Small intestine (tissue), 7 donors: ENCODE results near the gene C17orf67. TPM values are rescaled to one million over a fixed set of nuclear protein-coding genes. Genes with fewer than 3 reads are reported as not detected.

Experiments
- DNase-seq, 2 donors: peaks; one replicate each; pipeline versions ENCODE4 v3.0.0 to v3.0.0-alpha.2; 2013
- FAIRE-seq: peaks from 2 replicates; lab custom pipeline; 2012; peaks lifted over from hg19 to GRCh38; lab: Jason Lieb, UNC
- H3K27ac ChIP-seq, 3 donors: one replicate each; pipeline ENCODE4 v1.5.1; 2013; ENCODE audit warnings: low read length in 2 of 3, mild to moderate bottlenecking in 2 of 3, control low read depth in 1 of 3, inconsistent platforms in 1 of 3, low read depth in 1 of 3, moderate library complexity in 1 of 3
- H3K27me3 ChIP-seq, 3 donors: one replicate each; pipeline ENCODE4 v1.6.1; 2013; ENCODE audit warnings: low read length in 3 of 3, inconsistent platforms in 1 of 3; ENCODE audit not compliant: control insufficient read depth in 3 of 3, insufficient read depth in 3 of 3
- H3K36me3 ChIP-seq, 3 donors: one replicate each; pipeline ENCODE4 v1.6.1; 2013; ENCODE audit warnings: low read length in 3 of 3, inconsistent platforms in 1 of 3, low read depth in 1 of 3, mild to moderate bottlenecking in 1 of 3, moderate library complexity in 1 of 3; ENCODE audit not compliant: control insufficient read depth in 3 of 3, insufficient read depth in 2 of 3
- H3K4me1 ChIP-seq, 3 donors: one replicate each; pipeline ENCODE4 v1.6.1; 2013; ENCODE audit warnings: low read length in 2 of 3, inconsistent platforms in 1 of 3, low read depth in 1 of 3, mild to moderate bottlenecking in 1 of 3, moderate library complexity in 1 of 3; ENCODE audit not compliant: control insufficient read depth in 3 of 3, insufficient read depth in 2 of 3
- H3K4me3 ChIP-seq, 3 donors: one replicate each; pipeline ENCODE4 v1.5.1; 2013; ENCODE audit warnings: low read length in 3 of 3, control low read depth in 1 of 3, inconsistent platforms in 1 of 3, low read depth in 1 of 3, mild to moderate bottlenecking in 1 of 3, moderate library complexity in 1 of 3
- H3K9me3 ChIP-seq, 2 donors: one replicate each; pipeline ENCODE4 v1.6.1; 2013; ENCODE audit warnings: low read depth in 1 of 2, low read length in 1 of 2; ENCODE audit not compliant: control insufficient read depth in 2 of 2, insufficient read depth in 1 of 2
- WGBS, 3 donors: extraction: QIAGEN DNeasy Blood & Tissue Kit; methylation state at CpG; one replicate each; pipeline ENCODE4 v1.1.7; 2013; 5-methylcytosine and 5-hydroxymethylcytosine counted together
- polyA plus RNA-seq, 4 donors: library from polyadenylated mRNA; stranded (reverse) in 3 of 4; unstranded in 1 of 4; fragments of 200-250 nt in 3 of 4; fragments of 120-200 nt in 1 of 4; gene quantifications; one replicate each; pipeline versions ENCODE4 v1.2.1 to v1.2.3, GENCODE V29; 2013
- donor health status: healthy with polysubstance abuse.
- donor health status: control.
- donor health status: control.
- donor health status: Bipolar disorder and iron deficiency.
- donor health status: healthy.

C17orf67 gene
- polyA plus RNA-seq, 4 donors: 0.62 to 41.9 (median 6.6) TPM

- Histone ChIP-seq H3K4me3 (no peak overlapping the region), H3K27ac (peak overlapping the region in 1 of 3 donors; percentile 59), H3K27me3 (no peaks in the 10 kb centered on the region), H3K9me3 (no peaks in the 10 kb centered on the region), H3K4me1 (peaks cover 0 to 4% (median 4%) of the 10 kb centered on the region in 3 donors), H3K36me3 (peaks cover 0 to 2% (median 0%) of the 10 kb centered on the region in 3 donors)
- no peak for FAIRE-seq
- DNase-seq: no peak
- 15 to 33% (median 32%) methylated on average over 2 of the region's 2 CpGs for WGBS, 3 donors
Observed at GRCh38 chr17:56867948-56868376, 34.2 kb upstream of the C17orf67 start.

- Histone ChIP-seq H3K27ac (no peak overlapping the region), H3K27me3 (no peaks in the 10 kb centered on the region), H3K9me3 (no peaks in the 10 kb centered on the region), H3K4me1 (peaks cover 0 to 4% (median 4%) of the 10 kb centered on the region in 3 donors), H3K4me3 (no peak overlapping the region), H3K36me3 (peaks cover 0 to 3% (median 2%) of the 10 kb centered on the region in 3 donors)
- DNase-seq: peak; percentile 34 to 51
- 26 to 47% (median 43%) methylated on average over 3 of the region's 3 CpGs for WGBS, 3 donors
- no peak for FAIRE-seq
Observed at GRCh38 chr17:56866496-56866895, 32.8 kb upstream of the C17orf67 start.

GRCh38 chr17:56866076-56866475 lies 32.4 kb upstream of the C17orf67 start:
- Histone ChIP-seq H3K4me1 (peaks cover 0 to 4% (median 4%) of the 10 kb centered on the region in 3 donors), H3K4me3 (no peak overlapping the region), H3K27ac (no peak overlapping the region), H3K27me3 (no peaks in the 10 kb centered on the region), H3K36me3 (peaks cover 0 to 4% (median 3%) of the 10 kb centered on the region in 3 donors), H3K9me3 (no peaks in the 10 kb centered on the region)
- DNase-seq: no peak
- no peak for FAIRE-seq
- 88 to 92% (median 90%) methylated on average over 5 of the region's 5 CpGs for WGBS, 3 donors

- peaks cover 0 to 4% (median 4%) of the 10 kb centered on the region in 3 donors for H3K4me1 ChIP-seq
- H3K36me3 ChIP-seq: peaks cover 0 to 5% (median 3%) of the 10 kb centered on the region in 3 donors
- no peak overlapping the region for H3K4me3 ChIP-seq
- FAIRE-seq (no peak), DNase-seq (no peak)
- no peaks in the 10 kb centered on the region for H3K27me3 ChIP-seq
- no peaks in the 10 kb centered on the region for H3K9me3 ChIP-seq
- H3K27ac ChIP-seq: no peak overlapping the region
- WGBS, 3 donors: 77 to 81% (median 78%) methylated on average over 3 of the region's 3 CpGs
Observed at GRCh38 chr17:56863974-56864373, 30.3 kb upstream of the C17orf67 start.

- FAIRE-seq (no peak), DNase-seq (no peak)
- 89 to 96% (median 95%) methylated on average over 3 of the region's 3 CpGs for WGBS, 3 donors
- peaks cover 0 to 5% (median 3%) of the 10 kb centered on the region in 3 donors for H3K36me3 ChIP-seq
- no peak overlapping the region for H3K27ac ChIP-seq
- H3K9me3 ChIP-seq: no peaks in the 10 kb centered on the region
- H3K27me3 ChIP-seq: no peaks in the 10 kb centered on the region
- H3K4me1 ChIP-seq: no peaks in the 10 kb centered on the region
- H3K4me3 ChIP-seq: no peak overlapping the region
Observed at GRCh38 chr17:56861899-56862298, 28.2 kb upstream of the C17orf67 start.

- WGBS, 3 donors: 63 to 85% (median 69%) methylated on average over 3 of the region's 3 CpGs
Observed at GRCh38 chr17:56851008-56851407, 17.3 kb upstream of the C17orf67 start.

GRCh38 chr17:56850591-56850990 lies 16.9 kb upstream of the C17orf67 start:
- 94 to 98% (median 96%) methylated on average over 2 of the region's 2 CpGs for WGBS, 3 donors
- FAIRE-seq (no peak), DNase-seq (no peak)
- Histone ChIP-seq H3K9me3 (no peaks in the 10 kb centered on the region), H3K27ac (no peak overlapping the region), H3K4me3 (no peak overlapping the region), H3K27me3 (no peaks in the 10 kb centered on the region), H3K4me1 (no peaks in the 10 kb centered on the region), H3K36me3 (peaks cover 2 to 5% (median 3%) of the 10 kb centered on the region in 3 donors)

More at GRCh38 chr17:56851008-56851407, 17.3 kb upstream of the C17orf67 start:
- DNase-seq: no peak
- no peak for FAIRE-seq
- Histone ChIP-seq H3K27ac (no peak overlapping the region), H3K36me3 (peaks cover 2 to 5% (median 3%) of the 10 kb centered on the region in 3 donors), H3K9me3 (no peaks in the 10 kb centered on the region), H3K27me3 (no peaks in the 10 kb centered on the region), H3K4me1 (no peaks in the 10 kb centered on the region), H3K4me3 (no peak overlapping the region)

GRCh38 chr17:56849131-56849530 lies 15.4 kb upstream of the C17orf67 start:
- no peaks in the 10 kb centered on the region for H3K27me3 ChIP-seq
- H3K9me3 ChIP-seq: no peaks in the 10 kb centered on the region
- no peak overlapping the region for H3K4me3 ChIP-seq
- no peaks in the 10 kb centered on the region for H3K4me1 ChIP-seq
- H3K36me3 ChIP-seq: peaks cover 2 to 5% (median 3%) of the 10 kb centered on the region in 3 donors
- no peak for FAIRE-seq
- H3K27ac ChIP-seq: no peak overlapping the region
- 67 to 73% (median 71%) methylated on average over 3 of the region's 3 CpGs for WGBS, 3 donors
- no peak for DNase-seq

- H3K9me3 ChIP-seq: no peaks in the 10 kb centered on the region
- peaks cover 2 to 5% (median 3%) of the 10 kb centered on the region in 3 donors for H3K36me3 ChIP-seq
- FAIRE-seq: no peak
Observed at GRCh38 chr17:56847106-56847505, 13.4 kb upstream of the C17orf67 start.

More at GRCh38 chr17:56847106-56847505, 13.4 kb upstream of the C17orf67 start:
- H3K27ac ChIP-seq: no peak overlapping the region
- no peaks in the 10 kb centered on the region for H3K4me1 ChIP-seq
- DNase-seq: no peak
- no peaks in the 10 kb centered on the region for H3K27me3 ChIP-seq
- no peak overlapping the region for H3K4me3 ChIP-seq
- WGBS, 3 donors: 95 to 97% (median 96%) methylated on average over 4 of the region's 4 CpGs
